H1 (cell line): ENCODE measurements around the gene TBC1D10A.

ENCODE experiments used
- TF ChIP-seq, protein P1 (sequence below), 3 experiments: IDR thresholded peaks; 1 replicate in 2 of 3; 2 replicates in 1 of 3; pipeline versions ENCODE4 v1.5.1 to v1.6.1; 2011; ENCODE audit warnings: low read length in 3 of 3, mild to moderate bottlenecking in 3 of 3, inconsistent platforms in 2 of 3, low read depth in 1 of 3, moderate library complexity in 1 of 3; ENCODE audit not compliant: insufficient read depth in 1 of 3; ENCODE audit errors: control extremely low read depth in 1 of 3
- TF ChIP-seq, protein P2 (sequence below): IDR thresholded peaks from 2 replicates; pipeline ENCODE4 v1.6.1; 2011; ENCODE audit warnings: low read length, improper control_type of control experiment

GRCh38 chr22:30308093-30308492 lies 18.6 kb downstream of the TBC1D10A start:
- TF ChIP-seq, protein P1, sequence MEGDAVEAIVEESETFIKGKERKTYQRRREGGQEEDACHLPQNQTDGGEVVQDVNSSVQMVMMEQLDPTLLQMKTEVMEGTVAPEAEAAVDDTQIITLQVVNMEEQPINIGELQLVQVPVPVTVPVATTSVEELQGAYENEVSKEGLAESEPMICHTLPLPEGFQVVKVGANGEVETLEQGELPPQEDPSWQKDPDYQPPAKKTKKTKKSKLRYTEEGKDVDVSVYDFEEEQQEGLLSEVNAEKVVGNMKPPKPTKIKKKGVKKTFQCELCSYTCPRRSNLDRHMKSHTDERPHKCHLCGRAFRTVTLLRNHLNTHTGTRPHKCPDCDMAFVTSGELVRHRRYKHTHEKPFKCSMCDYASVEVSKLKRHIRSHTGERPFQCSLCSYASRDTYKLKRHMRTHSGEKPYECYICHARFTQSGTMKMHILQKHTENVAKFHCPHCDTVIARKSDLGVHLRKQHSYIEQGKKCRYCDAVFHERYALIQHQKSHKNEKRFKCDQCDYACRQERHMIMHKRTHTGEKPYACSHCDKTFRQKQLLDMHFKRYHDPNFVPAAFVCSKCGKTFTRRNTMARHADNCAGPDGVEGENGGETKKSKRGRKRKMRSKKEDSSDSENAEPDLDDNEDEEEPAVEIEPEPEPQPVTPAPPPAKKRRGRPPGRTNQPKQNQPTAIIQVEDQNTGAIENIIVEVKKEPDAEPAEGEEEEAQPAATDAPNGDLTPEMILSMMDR (IDR thresholded peaks at IDR 0.05; ENCODE audit: control extremely low read depth in 1 of 3, insufficient read depth in 1 of 3, low read depth in 1 of 3, low read length in 3 of 3), result no peak
- TF ChIP-seq, protein P2, sequence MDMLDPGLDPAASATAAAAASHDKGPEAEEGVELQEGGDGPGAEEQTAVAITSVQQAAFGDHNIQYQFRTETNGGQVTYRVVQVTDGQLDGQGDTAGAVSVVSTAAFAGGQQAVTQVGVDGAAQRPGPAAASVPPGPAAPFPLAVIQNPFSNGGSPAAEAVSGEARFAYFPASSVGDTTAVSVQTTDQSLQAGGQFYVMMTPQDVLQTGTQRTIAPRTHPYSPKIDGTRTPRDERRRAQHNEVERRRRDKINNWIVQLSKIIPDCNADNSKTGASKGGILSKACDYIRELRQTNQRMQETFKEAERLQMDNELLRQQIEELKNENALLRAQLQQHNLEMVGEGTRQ, result no peak
